IMR-90 (cell line): ENCODE measurements around the gene SDC3. TPM values are rescaled to one million over a fixed set of nuclear protein-coding genes. Genes with fewer than 3 reads are reported as not detected.

ENCODE experiments used
- ATAC-seq: fragments of 200-7000 bp; cut with Tn5 transposase; 2 replicates; pipeline ENCODE4 v1.9.1; 2020; ENCODE audit warnings: low read depth, mild to moderate bottlenecking, moderate library complexity
- BruUV-seq: library from RNA; stranded (reverse); fragments of 400-500 nt; replicated peaks from 2 replicates; lab custom pipeline; 2021; lab: Mats Ljungman, UMichigan
- CTCF ChIA-PET: fragments of 300-600 bp; formaldehyde crosslinking; extraction: SDS; loops from one replicate; lab custom pipeline; 2021; ENCODE audit warnings: antibody characterized with exemption; lab: Yijun Ruan, JAX
- POLR2A ChIA-PET: fragments of 300-600 bp; sonication (Branson Sonifier 250); formaldehyde crosslinking; loops from one replicate; lab custom pipeline; 2022; ENCODE audit warnings: antibody characterized with exemption; ENCODE audit not compliant: unreplicated experiment; lab: Charles Lee
- DNase-seq: peaks from one replicate; pipeline ENCODE4 v3.0.0; 2013
- H2AFZ ChIP-seq: replicated peaks from 2 replicates; pipeline ENCODE3; 2013; ENCODE audit warnings: low read length, mild to moderate bottlenecking; ENCODE audit not compliant: poor library complexity
- H2AK5ac ChIP-seq: 2 replicates; pipeline ENCODE4 v1.6.1; 2013; ENCODE audit warnings: low read depth, low read length, inconsistent platforms
- H2AK9ac ChIP-seq: replicated peaks from 2 replicates; pipeline ENCODE3; 2013; ENCODE audit warnings: mild to moderate bottlenecking, low read depth, low read length, moderate library complexity; ENCODE audit not compliant: poor library complexity
- H2BK120ac ChIP-seq: 2 replicates; pipeline ENCODE4 v1.6.1; 2013; ENCODE audit warnings: low read depth, low read length, inconsistent platforms
- H2BK15ac ChIP-seq: 3 replicates; pipeline ENCODE4 v1.6.1; 2013; ENCODE audit warnings: low read depth, low read length, inconsistent platforms
- H2BK20ac ChIP-seq: 2 replicates; pipeline ENCODE4 v1.6.1; 2013; ENCODE audit warnings: low read depth, mild to moderate bottlenecking, inconsistent platforms, low read length, moderate library complexity
- H2BK5ac ChIP-seq: 2 replicates; pipeline ENCODE4 v1.6.1; 2013; ENCODE audit warnings: mild to moderate bottlenecking, low read depth, low read length, inconsistent platforms; ENCODE audit not compliant: poor library complexity, severe bottlenecking
- H3K14ac ChIP-seq: replicated peaks from 2 replicates; pipeline ENCODE4 v1.6.1; 2013; ENCODE audit warnings: low read depth, low read length, inconsistent platforms
- H3K18ac ChIP-seq: 2 replicates; pipeline ENCODE4 v1.6.1; 2013; ENCODE audit warnings: low read depth, low read length, control low read depth
- H3K23ac ChIP-seq: 2 replicates; pipeline ENCODE4 v1.6.1; 2013; ENCODE audit warnings: low read depth, low read length, inconsistent platforms
- H3K27ac ChIP-seq: 2 replicates; pipeline ENCODE4 v1.5.1; 2013; ENCODE audit warnings: mild to moderate bottlenecking, control low read depth, low read length; ENCODE audit not compliant: insufficient read depth
- H3K27me3 ChIP-seq: 2 replicates; pipeline ENCODE4 v1.6.1; 2013; ENCODE audit warnings: low read length; ENCODE audit not compliant: control insufficient read depth, insufficient read depth
- H3K36me3 ChIP-seq: 2 replicates; pipeline ENCODE4 v1.6.1; 2013; ENCODE audit warnings: low read length, mixed read lengths; ENCODE audit not compliant: control insufficient read depth, insufficient read depth
- H3K4ac ChIP-seq: 2 replicates; pipeline ENCODE4 v1.6.1; 2013; ENCODE audit warnings: low read depth, low read length, inconsistent platforms
- H3K4me1 ChIP-seq: 2 replicates; pipeline ENCODE4 v1.6.1; 2013; ENCODE audit warnings: low read length, mixed read lengths; ENCODE audit not compliant: control insufficient read depth, insufficient read depth
- H3K4me2 ChIP-seq: 2 replicates; pipeline ENCODE4 v1.6.1; 2013; ENCODE audit warnings: low read depth, mild to moderate bottlenecking, control low read depth, low read length, moderate library complexity
- H3K4me3 ChIP-seq: 2 replicates; pipeline ENCODE4 v1.5.1; 2013; ENCODE audit warnings: low read depth, mild to moderate bottlenecking, control low read depth, low read length, moderate library complexity; ENCODE audit not compliant: insufficient read depth
- H3K56ac ChIP-seq: 2 replicates; pipeline ENCODE4 v1.6.1; 2013; ENCODE audit warnings: low read length, inconsistent platforms; ENCODE audit not compliant: insufficient read depth; ENCODE audit errors: extremely low read depth
- H3K79me1 ChIP-seq, 2 experiments: 2 replicates each; pipeline ENCODE4 v1.6.1; 2013; ENCODE audit warnings: low read length in 2 of 2, inconsistent platforms in 1 of 2, low read depth in 1 of 2
- H3K9ac ChIP-seq: 2 replicates; pipeline ENCODE4 v1.6.1; 2013; ENCODE audit warnings: low read depth, low read length, control low read depth
- H3K9me1 ChIP-seq: 2 replicates; pipeline ENCODE4 v1.6.1; 2013; ENCODE audit warnings: low read length, inconsistent platforms; ENCODE audit not compliant: insufficient read depth
- H3K9me3 ChIP-seq: 2 replicates; pipeline ENCODE4 v1.6.1; 2013; ENCODE audit warnings: low read length; ENCODE audit not compliant: control insufficient read depth, insufficient read depth
- H4K20me1 ChIP-seq: 2 replicates; pipeline ENCODE4 v1.6.1; 2013; ENCODE audit warnings: low read length, inconsistent platforms; ENCODE audit not compliant: insufficient read depth
- H4K5ac ChIP-seq: 2 replicates; pipeline ENCODE4 v1.6.1; 2013; ENCODE audit warnings: mild to moderate bottlenecking, low read depth, low read length, control low read depth
- H4K8ac ChIP-seq, 2 experiments: 2 replicates each; pipeline ENCODE4 v1.6.1; 2013; ENCODE audit warnings: low read depth in 2 of 2, low read length in 2 of 2, control low read depth in 1 of 2, inconsistent platforms in 1 of 2
- H4K91ac ChIP-seq: 2 replicates; pipeline ENCODE4 v1.6.1; 2013; ENCODE audit warnings: low read depth, low read length, inconsistent platforms; ENCODE audit not compliant: insufficient read depth
- CHD1 ChIP-seq: IDR thresholded peaks from 2 replicates; pipeline ENCODE4 v1.6.1; 2012; ENCODE audit warnings: low read depth, low read length, improper control_type of control experiment
- POLR2A ChIP-seq: IDR thresholded peaks from 2 replicates; pipeline ENCODE4 v1.6.1; 2012; ENCODE audit warnings: mild to moderate bottlenecking, low read depth, low read length
- RAD21 ChIP-seq: IDR thresholded peaks from 2 replicates; pipeline ENCODE4 v1.6.1; 2012; ENCODE audit warnings: low read length, improper control_type of control experiment
- SMC3 ChIP-seq: fragments of 150-350 bp; IDR thresholded peaks from 2 replicates; pipeline ENCODE4 v1.6.1; 2016; ENCODE audit warnings: low read depth, mild to moderate bottlenecking, antibody characterized with exemption, low read length, moderate library complexity
- WGBS, 2 experiments: methylation state at CpG; one replicate each; pipeline versions ENCODE4 v1.1.5 to v1.1.7; 2013; ENCODE audit warnings: missing lambda C conversion rate in 2 of 2; ENCODE audit not compliant: insufficient read length in 1 of 2; ENCODE audit errors: extremely low coverage in 2 of 2; 5-methylcytosine and 5-hydroxymethylcytosine counted together
- dilution Hi-C: fragments of 300-500 bp; cut with HindIII; formaldehyde crosslinking; loops from one replicate; pipeline ENCODE4 v1.14.3; 2018; ENCODE audit warnings: low sequenced_read_pairs; ENCODE audit not compliant: unreplicated experiment
- in situ Hi-C: fragments of 300-500 bp; cut with MboI; formaldehyde crosslinking; loops from 3 replicates; pipeline ENCODE4 v1.14.3; 2019; ENCODE audit warnings: low sequenced_read_pairs, inconsistent platforms, mixed read lengths
- intact Hi-C: fragments of 100-400 bp; cut with micrococcal nuclease; formaldehyde crosslinking; loops from 2 replicates; pipeline ENCODE4 v1.10.0; 2022
- polyA plus RNA-seq, 3 experiments: library from polyadenylated mRNA; depleted of rRNA; stranded (reverse); fragments of >200 nt; gene quantifications; 2 replicates each; pipeline ENCODE4 v1.2.3, GENCODE V29; 2012; ENCODE audit warnings: low replicate concordance in 1 of 3
- total RNA-seq: library from RNA; depleted of rRNA; stranded (reverse); fragments of >200 nt; gene quantifications from 2 replicates; pipeline ENCODE4 v1.2.3, GENCODE V29; 2012
- TF ChIP-seq, protein P1 (sequence below): conservative IDR thresholded peaks from 2 replicates; pipeline ENCODE4 v1.5.1; 2012; ENCODE audit warnings: mild to moderate bottlenecking, low read depth, low read length, improper control_type of control experiment

The SDC3 gene
- total and polyA plus RNA-seq, 2 of the 4 experiments (the other 2 are of a cell fraction) = 13.1 to 71.5 TPM

DNA sequence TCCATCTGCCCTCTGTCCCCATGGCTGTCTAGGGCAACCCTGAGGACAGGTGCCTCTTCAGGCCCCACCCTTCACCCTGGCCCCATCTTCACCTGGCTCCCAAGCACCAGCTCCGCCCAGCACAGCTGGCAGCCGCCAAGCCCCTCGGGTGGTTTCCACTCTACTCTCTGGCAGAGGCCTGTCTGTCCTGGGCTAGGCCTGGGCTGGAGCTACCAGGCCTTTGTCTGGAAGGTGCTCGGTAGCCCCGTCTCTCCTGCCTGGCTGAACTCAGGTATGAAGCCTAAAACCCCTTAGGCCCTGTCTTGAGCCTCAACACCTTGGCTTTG, 17.4 kb downstream of the SDC3 start:
- no peak for DNase-seq

More for the DNA sequence above, 17.4 kb downstream of the SDC3 start:
- no peak overlapping the region for H3K4ac ChIP-seq
- no peak overlapping the region for H4K8ac ChIP-seq
- H2AK5ac ChIP-seq = no peak overlapping the region
- H3K36me3 ChIP-seq = no peaks in the 10 kb centered on the region; the same call in 1 of the 2 replicates
- H3K4me1 ChIP-seq = peaks cover 56% of the 10 kb centered on the region
- H2BK20ac ChIP-seq = no peak overlapping the region
- TF ChIP-seq POLR2A = no peak
- TF ChIP-seq RAD21 = no peak
- TF ChIP-seq, protein P1, sequence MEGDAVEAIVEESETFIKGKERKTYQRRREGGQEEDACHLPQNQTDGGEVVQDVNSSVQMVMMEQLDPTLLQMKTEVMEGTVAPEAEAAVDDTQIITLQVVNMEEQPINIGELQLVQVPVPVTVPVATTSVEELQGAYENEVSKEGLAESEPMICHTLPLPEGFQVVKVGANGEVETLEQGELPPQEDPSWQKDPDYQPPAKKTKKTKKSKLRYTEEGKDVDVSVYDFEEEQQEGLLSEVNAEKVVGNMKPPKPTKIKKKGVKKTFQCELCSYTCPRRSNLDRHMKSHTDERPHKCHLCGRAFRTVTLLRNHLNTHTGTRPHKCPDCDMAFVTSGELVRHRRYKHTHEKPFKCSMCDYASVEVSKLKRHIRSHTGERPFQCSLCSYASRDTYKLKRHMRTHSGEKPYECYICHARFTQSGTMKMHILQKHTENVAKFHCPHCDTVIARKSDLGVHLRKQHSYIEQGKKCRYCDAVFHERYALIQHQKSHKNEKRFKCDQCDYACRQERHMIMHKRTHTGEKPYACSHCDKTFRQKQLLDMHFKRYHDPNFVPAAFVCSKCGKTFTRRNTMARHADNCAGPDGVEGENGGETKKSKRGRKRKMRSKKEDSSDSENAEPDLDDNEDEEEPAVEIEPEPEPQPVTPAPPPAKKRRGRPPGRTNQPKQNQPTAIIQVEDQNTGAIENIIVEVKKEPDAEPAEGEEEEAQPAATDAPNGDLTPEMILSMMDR = no peak
- no peak for TF ChIP-seq CHD1
- TF ChIP-seq SMC3 = no peak
- H2AFZ ChIP-seq = no peak overlapping the region
- dilution Hi-C loops (no loop called here), in situ Hi-C loops (no loop called here), intact Hi-C loops (no loop called here)
- H4K20me1 ChIP-seq = peaks cover 88% of the 10 kb centered on the region
- no peak overlapping the region for H3K4me3 ChIP-seq
- no TSS peak for BruUV-seq
- POLR2A ChIA-PET = no interaction called here
- WGBS, 2 experiments = 95% methylated on average over 3 of the region's 5 CpGs; no CpG with 5 or more reads in 1 of the 2 experiments
- H3K27me3 ChIP-seq = no peaks in the 10 kb centered on the region
- no peak overlapping the region for H3K56ac ChIP-seq
- no peak overlapping the region for H2BK120ac ChIP-seq
- no peak overlapping the region for H3K9ac ChIP-seq
- no peaks in the 10 kb centered on the region for H3K9me3 ChIP-seq
- peaks cover 53 to 94% of the 10 kb centered on the region in 2 experiments for H3K79me1 ChIP-seq
- CTCF ChIA-PET = no interaction called here
- H2BK15ac ChIP-seq = no peak overlapping the region
- H3K14ac ChIP-seq = no peak overlapping the region
- no peak overlapping the region for H3K23ac ChIP-seq
- H2BK5ac ChIP-seq = no peak overlapping the region
- H3K27ac ChIP-seq = no peak overlapping the region
- peaks cover 49% of the 10 kb centered on the region for H3K9me1 ChIP-seq
- no peak overlapping the region for H2AK9ac ChIP-seq
- no peak overlapping the region for H3K18ac ChIP-seq
- no peak overlapping the region for H4K5ac ChIP-seq
- no peak for ATAC-seq
- H4K91ac ChIP-seq = no peak overlapping the region
- no peak overlapping the region for H3K4me2 ChIP-seq
